Fibroblast of lung (primary cell): ENCODE measurements around the gene MOSMO.

ENCODE experiments used
- CTCF ChIP-seq, 2 donors: IDR thresholded peaks in 1 of 2; conservative IDR thresholded peaks in 1 of 2; 1 replicate in 1 of 2; 2 replicates in 1 of 2; pipeline ENCODE4 v1.5.1; 2011 to 2012; ENCODE audit warnings: low read length in 2 of 2, control low read depth in 1 of 2, inconsistent platforms in 1 of 2, low read depth in 1 of 2, mild to moderate bottlenecking in 1 of 2
- EZH2 ChIP-seq: IDR thresholded peaks from 2 replicates; pipeline ENCODE4 v1.5.1; 2012; ENCODE audit warnings: low read length, control low read depth, mild to moderate bottlenecking; ENCODE audit errors: missing control alignments

- TF ChIP-seq CTCF (conservative IDR thresholded peaks at IDR 0.05 in 1 of 2, IDR thresholded peaks at IDR 0.05 in 1 of 2; ENCODE audit: low read depth in 1 of 2, low read length in 2 of 2) (no peak), EZH2 (no peak)
Measured at GRCh38 chr16:22123146-22123545, 115.2 kb downstream of the MOSMO start.
